Measurements from ENCODE around the gene RAP1GDS1.

The RAP1GDS1 gene

DNA sequence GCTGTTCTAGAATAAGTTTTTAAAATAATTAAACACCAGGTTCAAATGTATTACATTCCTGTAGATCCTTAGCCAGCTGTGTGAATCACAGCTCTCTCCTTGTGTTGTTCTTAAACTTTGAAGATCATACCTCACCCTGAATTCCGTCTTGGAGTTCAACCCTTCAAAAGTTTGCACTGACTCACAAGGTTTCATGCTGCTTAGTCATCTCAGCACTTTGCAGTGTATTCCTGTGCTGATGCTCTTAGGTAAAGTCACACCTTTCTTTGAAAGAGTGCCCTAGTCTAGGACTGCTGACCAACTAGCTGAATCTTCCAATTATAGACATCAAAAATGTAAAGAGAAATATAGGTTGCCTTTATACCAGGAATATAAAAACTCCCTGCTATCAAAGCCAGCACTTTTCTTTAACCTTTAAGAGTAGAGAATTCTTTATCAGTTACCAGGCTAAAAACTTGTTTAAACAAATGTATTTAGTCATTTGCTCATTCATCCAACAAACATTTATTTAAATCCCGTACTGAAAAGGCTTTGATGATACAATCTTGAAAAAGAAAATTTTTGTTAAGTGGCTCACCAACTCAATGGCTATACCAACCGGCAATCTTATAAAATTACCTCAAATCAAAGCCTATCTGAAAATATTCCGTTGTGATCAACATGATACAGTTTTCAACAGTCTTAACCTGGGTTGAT is 169.7 kb downstream of the RAP1GDS1 start:
- Histone ChIP-seq H3K27ac (ENCODE audit: low read length) (no peak overlapping the region), H2AFZ (ENCODE audit: low read depth, low read length) (no peak overlapping the region), H3K79me2 (ENCODE audit: insufficient read depth, low read length) (no peaks in the 10 kb centered on the region), H4K20me1 (ENCODE audit: insufficient read depth, low read length) (no peaks in the 10 kb centered on the region), H3K4me3 (ENCODE audit: low read depth in 1 of 2, low read length in 2 of 2) (no peak overlapping the region), H3K27me3 (ENCODE audit: insufficient read depth, low read length, poor library complexity) (no peaks in the 10 kb centered on the region), H3K4me1 (ENCODE audit: insufficient read depth, low read length) (no peaks in the 10 kb centered on the region), H3K4me2 (ENCODE audit: insufficient read depth, low read length) (no peak overlapping the region), H3K9me3 (ENCODE audit: insufficient read depth, low read length, severe bottlenecking) (no peaks in the 10 kb centered on the region), H3K9ac (ENCODE audit: low read depth, low read length) (no peak overlapping the region), H3K36me3 (ENCODE audit: insufficient read depth, low read length) (peaks cover 25% of the 10 kb centered on the region)
- DNase-seq = no peak
- no peak for ATAC-seq (ENCODE audit: insufficient read depth, low read depth)
- TF ChIP-seq, protein P1, sequence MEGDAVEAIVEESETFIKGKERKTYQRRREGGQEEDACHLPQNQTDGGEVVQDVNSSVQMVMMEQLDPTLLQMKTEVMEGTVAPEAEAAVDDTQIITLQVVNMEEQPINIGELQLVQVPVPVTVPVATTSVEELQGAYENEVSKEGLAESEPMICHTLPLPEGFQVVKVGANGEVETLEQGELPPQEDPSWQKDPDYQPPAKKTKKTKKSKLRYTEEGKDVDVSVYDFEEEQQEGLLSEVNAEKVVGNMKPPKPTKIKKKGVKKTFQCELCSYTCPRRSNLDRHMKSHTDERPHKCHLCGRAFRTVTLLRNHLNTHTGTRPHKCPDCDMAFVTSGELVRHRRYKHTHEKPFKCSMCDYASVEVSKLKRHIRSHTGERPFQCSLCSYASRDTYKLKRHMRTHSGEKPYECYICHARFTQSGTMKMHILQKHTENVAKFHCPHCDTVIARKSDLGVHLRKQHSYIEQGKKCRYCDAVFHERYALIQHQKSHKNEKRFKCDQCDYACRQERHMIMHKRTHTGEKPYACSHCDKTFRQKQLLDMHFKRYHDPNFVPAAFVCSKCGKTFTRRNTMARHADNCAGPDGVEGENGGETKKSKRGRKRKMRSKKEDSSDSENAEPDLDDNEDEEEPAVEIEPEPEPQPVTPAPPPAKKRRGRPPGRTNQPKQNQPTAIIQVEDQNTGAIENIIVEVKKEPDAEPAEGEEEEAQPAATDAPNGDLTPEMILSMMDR (IDR thresholded peaks at IDR 0.05; ENCODE audit: borderline replicate concordance, extremely low read depth, low read length, poor library complexity, severe bottlenecking) = no peak
- TF ChIP-seq EZH2 (IDR thresholded peaks at IDR 0.05; ENCODE audit: borderline replicate concordance, low read depth, low read length, severe bottlenecking) = no peak

DNA sequence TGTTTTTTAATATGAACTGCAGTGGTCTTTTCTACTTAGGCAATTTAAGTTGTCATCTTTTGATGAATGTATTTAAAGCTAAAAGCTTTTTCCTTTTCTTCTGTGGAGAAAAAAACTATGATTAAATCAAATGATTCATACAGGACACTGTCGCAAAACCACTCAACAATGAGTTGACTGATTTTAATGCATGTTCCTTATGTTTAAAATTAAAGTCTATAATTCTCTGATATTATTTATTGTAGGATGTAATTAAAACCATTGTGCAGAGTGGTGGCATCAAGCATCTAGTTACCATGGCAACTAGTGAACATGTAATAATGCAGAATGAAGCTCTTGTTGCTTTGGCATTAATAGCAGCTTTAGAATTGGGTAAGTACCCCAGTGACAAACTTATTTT is 172.5 kb downstream of the RAP1GDS1 start:
- no peak for TF ChIP-seq EZH2 (IDR thresholded peaks at IDR 0.05; ENCODE audit: borderline replicate concordance, low read depth, low read length, severe bottlenecking)
- TF ChIP-seq, protein P1 (IDR thresholded peaks at IDR 0.05; ENCODE audit: borderline replicate concordance, extremely low read depth, low read length, poor library complexity, severe bottlenecking) = no peak
- no peak overlapping the region for H3K9ac ChIP-seq (ENCODE audit: low read depth, low read length)
- no peak overlapping the region for H2AFZ ChIP-seq (ENCODE audit: low read depth, low read length)
- no peak overlapping the region for H3K27ac ChIP-seq (ENCODE audit: low read length)
- no peak for DNase-seq
- H4K20me1 ChIP-seq (ENCODE audit: insufficient read depth, low read length) = no peaks in the 10 kb centered on the region
- H3K9me3 ChIP-seq (ENCODE audit: insufficient read depth, low read length, severe bottlenecking) = no peaks in the 10 kb centered on the region
- H3K4me1 ChIP-seq (ENCODE audit: insufficient read depth, low read length) = no peaks in the 10 kb centered on the region
- no peak for ATAC-seq (ENCODE audit: insufficient read depth, low read depth)
- H3K79me2 ChIP-seq (ENCODE audit: insufficient read depth, low read length) = no peaks in the 10 kb centered on the region
- H3K27me3 ChIP-seq (ENCODE audit: insufficient read depth, low read length, poor library complexity) = no peaks in the 10 kb centered on the region
- H3K4me2 ChIP-seq (ENCODE audit: insufficient read depth, low read length) = no peak overlapping the region
- no peak overlapping the region for H3K4me3 ChIP-seq (ENCODE audit: low read depth in 1 of 2, low read length in 2 of 2)
- H3K36me3 ChIP-seq (ENCODE audit: insufficient read depth, low read length) = peaks cover 46% of the 10 kb centered on the region

DNA sequence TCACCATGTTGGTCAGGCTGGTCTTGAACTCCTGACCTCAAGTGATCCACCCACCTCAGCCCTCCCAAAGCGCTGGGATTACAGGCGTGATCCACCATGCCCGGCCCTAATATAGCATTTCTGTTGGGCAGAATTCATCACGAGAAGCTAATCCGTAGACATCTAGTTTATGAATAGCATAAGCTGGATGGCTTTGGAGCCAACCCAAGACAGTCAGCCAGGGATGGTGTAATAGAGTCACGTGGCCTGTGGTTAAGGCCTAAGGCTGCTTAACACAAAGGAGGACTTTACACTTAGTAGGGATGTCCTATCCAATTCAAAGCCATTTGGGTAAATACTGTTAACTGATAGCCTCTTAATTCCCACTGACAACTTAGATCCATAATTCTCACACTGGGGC is 173.6 kb downstream of the RAP1GDS1 start:
- no peaks in the 10 kb centered on the region for H3K79me2 ChIP-seq (ENCODE audit: insufficient read depth, low read length)
- no peak overlapping the region for H3K27ac ChIP-seq (ENCODE audit: low read length)
- no peaks in the 10 kb centered on the region for H3K9me3 ChIP-seq (ENCODE audit: insufficient read depth, low read length, severe bottlenecking)
- H3K4me2 ChIP-seq (ENCODE audit: insufficient read depth, low read length) = no peak overlapping the region
- no peaks in the 10 kb centered on the region for H4K20me1 ChIP-seq (ENCODE audit: insufficient read depth, low read length)
- no peak for TF ChIP-seq EZH2 (IDR thresholded peaks at IDR 0.05; ENCODE audit: borderline replicate concordance, low read depth, low read length, severe bottlenecking)
- TF ChIP-seq, protein P1 (IDR thresholded peaks at IDR 0.05; ENCODE audit: borderline replicate concordance, extremely low read depth, low read length, poor library complexity, severe bottlenecking) = no peak
- no peaks in the 10 kb centered on the region for H3K4me1 ChIP-seq (ENCODE audit: insufficient read depth, low read length)
- H2AFZ ChIP-seq (ENCODE audit: low read depth, low read length) = no peak overlapping the region
- DNase-seq (no peak), ATAC-seq (ENCODE audit: insufficient read depth, low read depth) (no peak)
- H3K4me3 ChIP-seq (ENCODE audit: low read depth in 1 of 2, low read length in 2 of 2) = no peak overlapping the region
- H3K9ac ChIP-seq (ENCODE audit: low read depth, low read length) = no peak overlapping the region
- no peaks in the 10 kb centered on the region for H3K27me3 ChIP-seq (ENCODE audit: insufficient read depth, low read length, poor library complexity)
- peaks cover 47% of the 10 kb centered on the region for H3K36me3 ChIP-seq (ENCODE audit: insufficient read depth, low read length)

Measured in DND-41 (cell line).